Measurements from ENCODE around the gene ICAM1.

ICAM1 gene

GRCh38 chr19:10245189-10245939 lies 25.6 kb upstream of the ICAM1 start:
- DNase-seq: no peak

- no peak for DNase-seq
Measured at GRCh38 chr19:10246511-10246910, 24.4 kb upstream of the ICAM1 start.

GRCh38 chr19:10251792-10252694 lies 18.9 kb upstream of the ICAM1 start, which contains the start of gene MRPL4:
Gene MRPL4, plus strand, starts transcription at chr19:10252214. Its CDS starts 40 bp downstream, at chr19:10252254.
- peak; percentile 98 for DNase-seq

- no peak for DNase-seq
Measured at GRCh38 chr19:10252707-10253106, 18.2 kb upstream of the ICAM1 start.

- DNase-seq: no peak
Measured at GRCh38 chr19:10254244-10254643, 16.7 kb upstream of the ICAM1 start.

- DNase-seq: no peak
Measured at GRCh38 chr19:10255358-10255757, 15.6 kb upstream of the ICAM1 start.

GRCh38 chr19:10256551-10256950 lies 14.4 kb upstream of the ICAM1 start:
- no peak for DNase-seq

GRCh38 chr19:10256970-10257615 lies 13.8 kb upstream of the ICAM1 start:
- DNase-seq: no peak

GRCh38 chr19:10258080-10258710 lies 12.7 kb upstream of the ICAM1 start:
- no peak for DNase-seq

GRCh38 chr19:10259162-10259905 lies 11.6 kb upstream of the ICAM1 start:
- peak; percentile 84 for DNase-seq

GRCh38 chr19:10260141-10260584 lies 10.8 kb upstream of the ICAM1 start:
- DNase-seq: peak; percentile 86

GRCh38 chr19:10262771-10263170 lies 8.1 kb upstream of the ICAM1 start:
- no peak for DNase-seq

- no peak for DNase-seq
Measured at GRCh38 chr19:10266706-10267105, 4.2 kb upstream of the ICAM1 start.

GRCh38 chr19:10268071-10268470 lies 2.8 kb upstream of the ICAM1 start:
- no peak for DNase-seq

- peak; percentile 57 for DNase-seq
Measured at GRCh38 chr19:10269333-10270179, 1.4 kb upstream of the ICAM1 start.

GRCh38 chr19:10270180-10270615 lies 722 bp upstream of the ICAM1 start:
- DNase-seq: no peak

- DNase-seq: no peak
Measured at GRCh38 chr19:10271543-10272086, 695 bp downstream of the ICAM1 start.

GRCh38 chr19:10274589-10274988 lies 3.7 kb downstream of the ICAM1 start:
- no peak for DNase-seq

GRCh38 chr19:10277795-10278589 lies 7.1 kb downstream of the ICAM1 start:
- no peak for DNase-seq

GRCh38 chr19:10278935-10279334 lies 8.0 kb downstream of the ICAM1 start:
- DNase-seq: no peak
